ENCODE results near the gene SGPL1. TPM values are rescaled to one million over a fixed set of nuclear protein-coding genes. Genes with fewer than 3 reads are reported as not detected.

The SGPL1 gene
- total RNA-seq, 1 experiment from 2014 or later = 52.6 TPM

GRCh38 chr10:70917635-70918034 is 101.9 kb downstream of the SGPL1 start:
- H2AK5ac ChIP-seq (ENCODE audit: insufficient read length, low read length) = no peak overlapping the region
- no peak overlapping the region for H3K23ac ChIP-seq (ENCODE audit: insufficient read length, low read depth, low read length)
- no peak overlapping the region for H2BK15ac ChIP-seq (ENCODE audit: low read depth, low read length)
- H3K79me1 ChIP-seq (ENCODE audit: insufficient read depth, low read depth, low read length, poor library complexity, severe bottlenecking) = no peaks in the 10 kb centered on the region
- peaks cover 13% of the 10 kb centered on the region for H3K27me3 Mint-ChIP-seq (ENCODE audit: low read depth)
- H2BK20ac ChIP-seq (ENCODE audit: low read depth, low read length, poor library complexity, severe bottlenecking) = no peak overlapping the region
- H3K27ac ChIP-seq (ENCODE audit: insufficient read length, low read depth, low read length) = no peak overlapping the region
- H3K9me3 ChIP-seq (ENCODE audit: control insufficient read depth, low read depth, low read length) = no peaks in the 10 kb centered on the region
- H3T11ph ChIP-seq (ENCODE audit: low read length) = no peak overlapping the region
- H3K27me3 ChIP-seq (ENCODE audit: insufficient read depth, low read length) = no peaks in the 10 kb centered on the region
- H3K4me3 Mint-ChIP-seq = no peak overlapping the region
- no peak overlapping the region for H2BK120ac ChIP-seq (ENCODE audit: low read depth, low read length, poor library complexity, severe bottlenecking)
- H3K4me2 ChIP-seq (ENCODE audit: insufficient read depth, insufficient read length, low read length) = no peak overlapping the region
- peaks cover 3% of the 10 kb centered on the region for H4K20me1 ChIP-seq (ENCODE audit: control insufficient read depth, insufficient read depth, insufficient read length)
- no peaks in the 10 kb centered on the region for H3K36me3 Mint-ChIP-seq (ENCODE audit: insufficient read depth in 1 of 3, low read depth in 3 of 3)
- no peaks in the 10 kb centered on the region for H3K9me3 Mint-ChIP-seq
- H4K91ac ChIP-seq (ENCODE audit: insufficient read length, low read depth, low read length) = no peak overlapping the region
- H2AFZ ChIP-seq (ENCODE audit: low read length) = no peak overlapping the region
- no peak overlapping the region for H3K56ac ChIP-seq (ENCODE audit: insufficient read length, low read depth, low read length)
- H3K27ac Mint-ChIP-seq = no peak overlapping the region; a peak in 1 of 7 replicates
- no peak overlapping the region for H3K9ac ChIP-seq (ENCODE audit: extremely low read depth, insufficient read length, low read length)
- no peak overlapping the region for H4K8ac ChIP-seq (replicated peaks; ENCODE audit: insufficient read length, low read depth, low read length)
- no CpG with 5 or more reads among the region's 10 CpGs for WGBS (ENCODE audit: extremely low coverage, insufficient read length, low lambda C conversion rate)
- H3K4me1 Mint-ChIP-seq = peaks cover 0 to 8% of the 10 kb centered on the region in 2 experiments; a peak in 2 of 4 replicates
- no peaks in the 10 kb centered on the region for H3K23me2 ChIP-seq (ENCODE audit: insufficient read length, low read depth, low read length, poor library complexity, severe bottlenecking)
- H3K4ac ChIP-seq (ENCODE audit: low read depth, low read length) = no peak overlapping the region
- no peak overlapping the region for H4K5ac ChIP-seq (ENCODE audit: insufficient read length, low read depth, low read length)
- no peak overlapping the region for H3K18ac ChIP-seq (ENCODE audit: insufficient read length, low read depth, low read length)
- no peak overlapping the region for H3K14ac ChIP-seq (ENCODE audit: insufficient read depth, low read length)
- DNase-seq = no peak
- H3K4me1 ChIP-seq (ENCODE audit: insufficient read depth, low read length) = no peaks in the 10 kb centered on the region
- no peak overlapping the region for H2BK12ac ChIP-seq (ENCODE audit: insufficient read length, low read depth, low read length)
- TF ChIP-seq CTCF (conservative IDR thresholded peaks at IDR 0.05) = no peak
- no peak overlapping the region for H2BK5ac ChIP-seq (ENCODE audit: insufficient read length, low read length)
- H3K79me2 ChIP-seq (ENCODE audit: insufficient read depth, low read length) = no peaks in the 10 kb centered on the region
